GM19023 (cell line): ENCODE results near the gene CAB39L.
"Not testable (repeated sequence)": the region's sequence is repeated elsewhere in the genome, so short reads cannot be mapped to it uniquely, and the experiment has no call there.

Experiments used
- ATAC-seq: cut with Tn5 transposase; IDR thresholded peaks from one replicate; pipeline ENCODE4 v1.9.1; 2021; ENCODE audit warnings: mild to moderate bottlenecking, moderate library complexity; ENCODE audit not compliant: unreplicated experiment

CAB39L gene

GRCh38 chr13:49294723-49295122, 149.1 kb downstream of the CAB39L start:
- ATAC-seq, result not testable (repeated sequence)

- ATAC-seq, result no peak
These were observed 150.9 kb downstream of the CAB39L start for GRCh38 chr13:49292742-49293486.

- ATAC-seq, result no peak
These were observed 155.4 kb downstream of the CAB39L start for GRCh38 chr13:49288458-49288857.

- ATAC-seq, result no peak
These were observed 155.9 kb downstream of the CAB39L start for GRCh38 chr13:49287995-49288394.

GRCh38 chr13:49279885-49280284, 164.0 kb downstream of the CAB39L start:
- ATAC-seq, result no peak

- ATAC-seq, result no peak
These were observed 164.8 kb downstream of the CAB39L start for GRCh38 chr13:49279112-49279511.

GRCh38 chr13:49278211-49278610, 165.7 kb downstream of the CAB39L start:
- no peak for ATAC-seq

GRCh38 chr13:49272296-49272695, 171.6 kb downstream of the CAB39L start:
- ATAC-seq, result no peak

GRCh38 chr13:49271264-49271663, 172.6 kb downstream of the CAB39L start:
- no peak for ATAC-seq

GRCh38 chr13:49265822-49266221, 178.0 kb downstream of the CAB39L start:
- ATAC-seq, result no peak

GRCh38 chr13:49262634-49263033, 181.2 kb downstream of the CAB39L start:
- ATAC-seq, result no peak

- no peak for ATAC-seq
These were observed 184.3 kb downstream of the CAB39L start for GRCh38 chr13:49259586-49259985.
